ENCODE results near the gene LYPD6B.

LYPD6B gene

GRCh38 chr2:149219856-149220255, 181.4 kb downstream of the LYPD6B start:
- H3K4me2 ChIP-seq (ENCODE audit: low read length), result no peak overlapping the region

GRCh38 chr2:149221002-149221401, 182.5 kb downstream of the LYPD6B start:
- no peaks in the 10 kb centered on the region for H3F3A ChIP-seq (ENCODE audit: insufficient read depth, low read length)
- H3K9ac ChIP-seq (ENCODE audit: low read length), result no peak overlapping the region
- H4K20me1 ChIP-seq (ENCODE audit: insufficient read depth, low read length), result no peaks in the 10 kb centered on the region
- no peak for TF ChIP-seq EZH2 (IDR thresholded peaks at IDR 0.05; ENCODE audit: borderline replicate concordance, low read length)
- TF ChIP-seq, protein P1, sequence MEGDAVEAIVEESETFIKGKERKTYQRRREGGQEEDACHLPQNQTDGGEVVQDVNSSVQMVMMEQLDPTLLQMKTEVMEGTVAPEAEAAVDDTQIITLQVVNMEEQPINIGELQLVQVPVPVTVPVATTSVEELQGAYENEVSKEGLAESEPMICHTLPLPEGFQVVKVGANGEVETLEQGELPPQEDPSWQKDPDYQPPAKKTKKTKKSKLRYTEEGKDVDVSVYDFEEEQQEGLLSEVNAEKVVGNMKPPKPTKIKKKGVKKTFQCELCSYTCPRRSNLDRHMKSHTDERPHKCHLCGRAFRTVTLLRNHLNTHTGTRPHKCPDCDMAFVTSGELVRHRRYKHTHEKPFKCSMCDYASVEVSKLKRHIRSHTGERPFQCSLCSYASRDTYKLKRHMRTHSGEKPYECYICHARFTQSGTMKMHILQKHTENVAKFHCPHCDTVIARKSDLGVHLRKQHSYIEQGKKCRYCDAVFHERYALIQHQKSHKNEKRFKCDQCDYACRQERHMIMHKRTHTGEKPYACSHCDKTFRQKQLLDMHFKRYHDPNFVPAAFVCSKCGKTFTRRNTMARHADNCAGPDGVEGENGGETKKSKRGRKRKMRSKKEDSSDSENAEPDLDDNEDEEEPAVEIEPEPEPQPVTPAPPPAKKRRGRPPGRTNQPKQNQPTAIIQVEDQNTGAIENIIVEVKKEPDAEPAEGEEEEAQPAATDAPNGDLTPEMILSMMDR (IDR thresholded peaks at IDR 0.05; ENCODE audit: low read length), result no peak
- no peaks in the 10 kb centered on the region for H3K9me2 ChIP-seq (ENCODE audit: low read depth, low read length)
- no peak overlapping the region for H3K4me2 ChIP-seq (ENCODE audit: low read length)
- H3K9me3 ChIP-seq (ENCODE audit: low read length), result no peaks in the 10 kb centered on the region
- H3K36me3 ChIP-seq (ENCODE audit: insufficient read depth, low read length), result no peaks in the 10 kb centered on the region
- H3K4me3 ChIP-seq (ENCODE audit: low read depth, low read length, poor library complexity, severe bottlenecking), result no peak overlapping the region
- no peak overlapping the region for H3K27ac ChIP-seq (ENCODE audit: low read depth, low read length, poor library complexity, severe bottlenecking)
- no peaks in the 10 kb centered on the region for H3K79me2 ChIP-seq (ENCODE audit: insufficient read depth, low read length)
- H3K27me3 ChIP-seq (ENCODE audit: insufficient read depth, low read length), result no peaks in the 10 kb centered on the region
- no peak overlapping the region for H2AFZ ChIP-seq (ENCODE audit: low read length)
- no peaks in the 10 kb centered on the region for H3K4me1 ChIP-seq (ENCODE audit: insufficient read depth, low read length, severe bottlenecking)

More at GRCh38 chr2:149219856-149220255, 181.4 kb downstream of the LYPD6B start:
- no peaks in the 10 kb centered on the region for H3K79me2 ChIP-seq (ENCODE audit: insufficient read depth, low read length)
- H3K36me3 ChIP-seq (ENCODE audit: insufficient read depth, low read length), result no peaks in the 10 kb centered on the region
- H3K27ac ChIP-seq (ENCODE audit: low read depth, low read length, poor library complexity, severe bottlenecking), result no peak overlapping the region
- no peaks in the 10 kb centered on the region for H3K27me3 ChIP-seq (ENCODE audit: insufficient read depth, low read length)
- no peaks in the 10 kb centered on the region for H3K9me3 ChIP-seq (ENCODE audit: low read length)
- H3K9me2 ChIP-seq (ENCODE audit: low read depth, low read length), result no peaks in the 10 kb centered on the region
- H3K9ac ChIP-seq (ENCODE audit: low read length), result no peak overlapping the region
- H3K4me1 ChIP-seq (ENCODE audit: insufficient read depth, low read length, severe bottlenecking), result no peaks in the 10 kb centered on the region
- no peak for TF ChIP-seq EZH2 (IDR thresholded peaks at IDR 0.05; ENCODE audit: borderline replicate concordance, low read length)
- TF ChIP-seq, protein P1 (IDR thresholded peaks at IDR 0.05; ENCODE audit: low read length), result no peak
- no peak overlapping the region for H3K4me3 ChIP-seq (ENCODE audit: low read depth, low read length, poor library complexity, severe bottlenecking)
- H4K20me1 ChIP-seq (ENCODE audit: insufficient read depth, low read length), result no peaks in the 10 kb centered on the region
- no peaks in the 10 kb centered on the region for H3F3A ChIP-seq (ENCODE audit: insufficient read depth, low read length)
- H2AFZ ChIP-seq (ENCODE audit: low read length), result no peak overlapping the region

DNA sequence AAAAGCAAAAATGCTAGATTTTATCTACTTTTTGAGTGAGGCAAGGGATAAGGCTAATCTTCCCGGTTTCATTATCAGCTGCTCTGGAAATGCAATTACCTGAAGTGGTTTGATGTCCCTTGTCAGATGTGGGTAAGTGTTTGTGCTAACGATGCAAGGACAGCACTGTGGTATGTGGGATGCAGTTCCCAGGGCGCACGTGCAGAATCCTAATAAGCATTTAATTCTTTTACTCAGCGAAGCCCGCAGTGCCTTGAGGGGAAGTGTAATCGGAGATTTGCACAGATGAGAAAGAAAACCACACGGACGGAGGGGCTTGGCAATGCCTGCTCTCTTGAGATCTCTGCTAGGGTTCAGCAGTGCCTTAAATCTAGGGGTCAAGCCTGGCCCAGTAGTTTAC, 183.4 kb downstream of the LYPD6B start:
- Histone ChIP-seq H3K27ac (ENCODE audit: low read depth, low read length, poor library complexity, severe bottlenecking) (no peak overlapping the region), H2AFZ (ENCODE audit: low read length) (no peak overlapping the region), H3K79me2 (ENCODE audit: insufficient read depth, low read length) (no peaks in the 10 kb centered on the region), H4K20me1 (ENCODE audit: insufficient read depth, low read length) (no peaks in the 10 kb centered on the region), H3K9me3 (ENCODE audit: low read length) (no peaks in the 10 kb centered on the region), H3K4me3 (ENCODE audit: low read depth, low read length, poor library complexity, severe bottlenecking) (no peak overlapping the region), H3K4me2 (ENCODE audit: low read length) (no peak overlapping the region), H3F3A (ENCODE audit: insufficient read depth, low read length) (no peaks in the 10 kb centered on the region), H3K36me3 (ENCODE audit: insufficient read depth, low read length) (no peaks in the 10 kb centered on the region), H3K9me2 (ENCODE audit: low read depth, low read length) (no peaks in the 10 kb centered on the region), H3K4me1 (ENCODE audit: insufficient read depth, low read length, severe bottlenecking) (no peaks in the 10 kb centered on the region), H3K9ac (ENCODE audit: low read length) (no peak overlapping the region), H3K27me3 (ENCODE audit: insufficient read depth, low read length) (no peaks in the 10 kb centered on the region)
- TF ChIP-seq, protein P1 (IDR thresholded peaks at IDR 0.05; ENCODE audit: low read length), result no peak
- no peak for TF ChIP-seq EZH2 (IDR thresholded peaks at IDR 0.05; ENCODE audit: borderline replicate concordance, low read length)

All from OCI-LY1 (cell line).